GM23338 (cell line): ENCODE data around the gene IFIT1B. TPM values are rescaled to one million over a fixed set of nuclear protein-coding genes. Genes with fewer than 3 reads are reported as not detected.

ENCODE experiments used
- ATAC-seq: fragments of 200-7000 bp; cut with Tn5 transposase; 3 replicates; pipeline ENCODE4 v1.9.1; 2020
- DNase-seq: peaks from one replicate; pipeline ENCODE4 v3.0.0-alpha.2; 2015; ENCODE audit warnings: low spot score
- H2AFZ ChIP-seq: fragments of 200-600 bp; sonication (generic); 2 replicates; pipeline ENCODE4 v1.8.0; 2016; ENCODE audit warnings: antibody characterized with exemption, mild to moderate bottlenecking, moderate library complexity
- H3F3A ChIP-seq: fragments of 200-600 bp; sonication (generic); replicated peaks from 2 replicates; pipeline ENCODE4 v1.8.0; 2017; ENCODE audit warnings: antibody characterized with exemption, mixed run types, low read depth
- H3K27ac ChIP-seq: fragments of 200-600 bp; sonication (generic); 2 replicates; pipeline ENCODE4 v1.6.1; 2016; ENCODE audit warnings: low read depth
- H3K27me3 ChIP-seq: fragments of 200-600 bp; sonication (generic); 2 replicates; pipeline ENCODE4 v1.8.0; 2016; ENCODE audit warnings: mild to moderate bottlenecking, mixed run types, moderate library complexity; ENCODE audit not compliant: insufficient read depth
- H3K36me3 ChIP-seq: fragments of 200-600 bp; sonication (generic); 2 replicates; pipeline ENCODE4 v1.8.0; 2016; ENCODE audit warnings: mild to moderate bottlenecking; ENCODE audit not compliant: insufficient read depth
- H3K4me1 ChIP-seq: fragments of 200-600 bp; sonication (generic); 2 replicates; pipeline ENCODE4 v1.8.0; 2016; ENCODE audit warnings: mild to moderate bottlenecking, moderate library complexity; ENCODE audit not compliant: insufficient read depth
- H3K4me2 ChIP-seq: fragments of 200-600 bp; sonication (generic); 2 replicates; pipeline ENCODE4 v1.7.1; 2017; ENCODE audit warnings: mixed run types
- H3K4me3 ChIP-seq: fragments of 200-600 bp; sonication (generic); 2 replicates; pipeline ENCODE4 v1.6.1; 2016; ENCODE audit warnings: mixed run types
- H3K79me2 ChIP-seq: fragments of 200-600 bp; sonication (generic); replicated peaks from 2 replicates; pipeline ENCODE4 v1.8.0; 2017; ENCODE audit warnings: mild to moderate bottlenecking; ENCODE audit not compliant: insufficient read depth
- H3K9me2 ChIP-seq: fragments of 200-600 bp; sonication (generic); 2 replicates; pipeline ENCODE4 v1.8.0; 2017; ENCODE audit not compliant: insufficient read depth
- H4K20me1 ChIP-seq: fragments of 200-600 bp; sonication (generic); replicated peaks from 2 replicates; pipeline ENCODE4 v1.8.0; 2017; ENCODE audit warnings: mild to moderate bottlenecking; ENCODE audit not compliant: insufficient read depth
- H3K27ac Mint-ChIP-seq: 2 replicates; pipeline ENCODE4 v1.8.0; 2020; ENCODE audit warnings: inconsistent platforms, mild to moderate bottlenecking, moderate library complexity, mixed read lengths
- H3K27me3 Mint-ChIP-seq: 3 replicates; pipeline ENCODE4 v1.8.0; 2022; ENCODE audit warnings: low read depth, mild to moderate bottlenecking, moderate library complexity, mixed read lengths, inconsistent platforms; ENCODE audit not compliant: insufficient read depth, poor library complexity
- H3K36me3 Mint-ChIP-seq: 3 replicates; pipeline ENCODE4 v1.8.0; 2021; ENCODE audit warnings: low read depth, mild to moderate bottlenecking, inconsistent platforms, moderate library complexity, mixed read lengths
- H3K4me1 Mint-ChIP-seq: 3 replicates; pipeline ENCODE4 v1.8.0; 2020; ENCODE audit warnings: mild to moderate bottlenecking, inconsistent platforms, mixed read lengths
- H3K4me3 Mint-ChIP-seq: 3 replicates; pipeline ENCODE4 v1.8.0; 2021; ENCODE audit warnings: moderate library complexity, mild to moderate bottlenecking, inconsistent platforms, mixed read lengths
- H3K9me3 Mint-ChIP-seq: 3 replicates; pipeline ENCODE4 v1.8.0; 2020; ENCODE audit warnings: moderate library complexity, mild to moderate bottlenecking, inconsistent platforms, mixed read lengths
- EZH2 ChIP-seq: fragments of 200-600 bp; sonication (generic); IDR thresholded peaks from one replicate; pipeline ENCODE4 v1.8.0; 2017; ENCODE audit warnings: antibody characterized with exemption, mild to moderate bottlenecking, low read depth; ENCODE audit not compliant: unreplicated experiment
- EZH2phosphoT487 ChIP-seq: fragments of 200-600 bp; sonication (generic); IDR thresholded peaks from one replicate; pipeline ENCODE4 v1.8.1; 2018; ENCODE audit warnings: antibody characterized with exemption; ENCODE audit not compliant: unreplicated experiment
- JUNB ChIP-seq: IDR thresholded peaks from one replicate; pipeline ENCODE4 v1.6.1; 2016; ENCODE audit warnings: antibody characterized with exemption; ENCODE audit not compliant: unreplicated experiment
- POLR2AphosphoS5 ChIP-seq: IDR thresholded peaks from 2 replicates; pipeline ENCODE4 v1.6.1; 2016; ENCODE audit warnings: antibody characterized with exemption, low read depth
- ZNF331 ChIP-seq: fragments of 250-450 bp; sonication (Bioruptor Pico); IDR thresholded peaks from 2 replicates; pipeline ENCODE4 v1.5.0; 2020; ENCODE audit warnings: low read depth, mild to moderate bottlenecking, moderate library complexity
- polyA plus RNA-seq: library from polyadenylated mRNA; unstranded; fragments of >200 nt; fragmentation: Nextera tagmentation; extraction: Ambion mirVana; gene quantifications from 2 replicates; pipeline ENCODE4 v1.2.1, GENCODE V29; 2016
- total RNA-seq: library from RNA; depleted of rRNA; stranded (reverse); fragments of >200 nt; shearing (Covaris generic); gene quantifications from 2 replicates; pipeline ENCODE4 v1.2.3, GENCODE V29; 2014
- TF ChIP-seq, protein P1 (sequence below), 2 experiments: fragments of 200-600 bp in 1 of 2; sonication (generic) in 1 of 2; conservative IDR thresholded peaks; 2 replicates each; pipeline versions ENCODE4 v1.5.1 to v1.6.1; 2016 to 2017; ENCODE audit warnings: antibody characterized with exemption in 2 of 2, low read depth in 2 of 2, mild to moderate bottlenecking in 2 of 2, moderate library complexity in 1 of 2
- TF ChIP-seq, protein P2 (sequence below): IDR thresholded peaks from 2 replicates; pipeline ENCODE4 v1.6.1; 2016; ENCODE audit warnings: antibody characterized with exemption

IFIT1B gene
- total and polyA plus RNA-seq, 2 experiments from 2014 or later: 0.10 TPM; not detected in 1

DNA sequence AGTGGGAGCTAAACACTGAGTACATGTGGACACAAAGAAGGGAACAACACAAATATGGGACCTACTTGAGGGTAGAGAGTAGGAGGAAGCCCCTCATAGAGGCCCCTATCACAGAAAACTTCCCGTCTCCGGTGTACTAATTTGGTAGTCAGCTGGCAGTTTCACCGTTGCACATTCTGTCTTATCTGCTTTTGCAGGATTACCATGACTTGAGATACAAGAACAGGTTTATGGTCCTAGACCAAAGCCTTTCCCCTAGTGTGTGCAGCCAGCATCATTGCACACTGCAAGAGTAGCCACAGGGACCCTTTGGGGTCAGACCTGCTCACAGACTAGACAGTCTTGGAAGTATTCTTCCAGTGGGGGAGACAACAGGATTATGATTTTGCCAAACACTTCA, 5.9 kb upstream of the IFIT1B start (continued):
- TF ChIP-seq, protein P1, sequence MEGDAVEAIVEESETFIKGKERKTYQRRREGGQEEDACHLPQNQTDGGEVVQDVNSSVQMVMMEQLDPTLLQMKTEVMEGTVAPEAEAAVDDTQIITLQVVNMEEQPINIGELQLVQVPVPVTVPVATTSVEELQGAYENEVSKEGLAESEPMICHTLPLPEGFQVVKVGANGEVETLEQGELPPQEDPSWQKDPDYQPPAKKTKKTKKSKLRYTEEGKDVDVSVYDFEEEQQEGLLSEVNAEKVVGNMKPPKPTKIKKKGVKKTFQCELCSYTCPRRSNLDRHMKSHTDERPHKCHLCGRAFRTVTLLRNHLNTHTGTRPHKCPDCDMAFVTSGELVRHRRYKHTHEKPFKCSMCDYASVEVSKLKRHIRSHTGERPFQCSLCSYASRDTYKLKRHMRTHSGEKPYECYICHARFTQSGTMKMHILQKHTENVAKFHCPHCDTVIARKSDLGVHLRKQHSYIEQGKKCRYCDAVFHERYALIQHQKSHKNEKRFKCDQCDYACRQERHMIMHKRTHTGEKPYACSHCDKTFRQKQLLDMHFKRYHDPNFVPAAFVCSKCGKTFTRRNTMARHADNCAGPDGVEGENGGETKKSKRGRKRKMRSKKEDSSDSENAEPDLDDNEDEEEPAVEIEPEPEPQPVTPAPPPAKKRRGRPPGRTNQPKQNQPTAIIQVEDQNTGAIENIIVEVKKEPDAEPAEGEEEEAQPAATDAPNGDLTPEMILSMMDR (conservative IDR thresholded peaks at IDR 0.05; ENCODE audit: low read depth in 2 of 2): no peak
- no peak for TF ChIP-seq EZH2phosphoT487
- no peak for TF ChIP-seq POLR2AphosphoS5
- TF ChIP-seq EZH2: no peak
- TF ChIP-seq, protein P2, sequence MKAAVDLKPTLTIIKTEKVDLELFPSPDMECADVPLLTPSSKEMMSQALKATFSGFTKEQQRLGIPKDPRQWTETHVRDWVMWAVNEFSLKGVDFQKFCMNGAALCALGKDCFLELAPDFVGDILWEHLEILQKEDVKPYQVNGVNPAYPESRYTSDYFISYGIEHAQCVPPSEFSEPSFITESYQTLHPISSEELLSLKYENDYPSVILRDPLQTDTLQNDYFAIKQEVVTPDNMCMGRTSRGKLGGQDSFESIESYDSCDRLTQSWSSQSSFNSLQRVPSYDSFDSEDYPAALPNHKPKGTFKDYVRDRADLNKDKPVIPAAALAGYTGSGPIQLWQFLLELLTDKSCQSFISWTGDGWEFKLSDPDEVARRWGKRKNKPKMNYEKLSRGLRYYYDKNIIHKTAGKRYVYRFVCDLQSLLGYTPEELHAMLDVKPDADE: no peak

DNA sequence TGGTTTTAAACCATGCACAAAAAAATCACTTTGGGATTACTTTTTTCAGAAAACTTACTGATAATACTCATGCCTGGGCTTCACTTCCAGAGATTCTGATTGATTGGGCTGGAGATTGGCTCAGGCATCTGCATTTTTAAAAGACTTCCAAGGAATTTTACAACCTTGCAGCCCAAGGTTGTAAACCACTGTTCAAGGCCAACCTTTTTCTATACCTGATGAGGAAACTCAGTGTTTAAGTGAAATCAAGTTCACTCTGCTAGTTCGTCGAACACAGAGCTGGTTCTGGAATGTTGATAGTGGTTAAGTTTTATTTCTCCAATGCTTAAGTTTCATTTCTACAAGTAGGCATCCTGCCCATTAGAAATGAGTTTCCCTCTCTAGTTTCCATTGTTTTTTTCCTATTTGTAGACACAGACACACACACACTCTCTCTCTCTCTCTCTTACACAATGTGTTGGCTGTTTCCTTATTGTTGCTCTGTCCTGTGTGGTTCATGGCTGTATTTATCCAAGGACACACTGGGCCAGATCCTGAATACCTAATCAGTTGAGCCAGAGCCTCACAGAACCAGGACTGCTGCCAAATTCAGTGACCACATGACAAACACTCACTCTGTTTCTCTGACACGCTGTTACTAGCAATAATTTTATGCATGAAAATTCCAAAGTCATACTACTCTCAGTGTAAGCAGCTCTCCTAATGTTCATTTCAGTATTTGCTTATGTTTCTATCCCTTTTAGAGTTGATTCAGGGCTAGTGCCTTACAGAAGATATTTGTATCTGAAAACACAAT, 3.7 kb upstream of the IFIT1B start:
- no peak for DNase-seq

More for the DNA sequence above, 3.7 kb upstream of the IFIT1B start:
- Mint-ChIP-seq H3K36me3 (no peaks in the 10 kb centered on the region), H3K27ac (no peak overlapping the region), H3K9me3 (no peaks in the 10 kb centered on the region; the same call in 2 of the 3 replicates), H3K4me1 (peaks cover 15% of the 10 kb centered on the region), H3K27me3 (no peaks in the 10 kb centered on the region), H3K4me3 (no peak overlapping the region)
- Histone ChIP-seq H3K27me3 (no peaks in the 10 kb centered on the region), H3K79me2 (no peaks in the 10 kb centered on the region), H3K4me1 (peaks cover 5% of the 10 kb centered on the region; the same call in 1 of the 2 replicates), H3K4me2 (no peak overlapping the region), H3F3A (no peaks in the 10 kb centered on the region), H3K4me3 (no peak overlapping the region), H2AFZ (no peak overlapping the region), H4K20me1 (no peaks in the 10 kb centered on the region), H3K36me3 (no peaks in the 10 kb centered on the region), H3K27ac (no peak overlapping the region), H3K9me2 (no peaks in the 10 kb centered on the region; the same call in 1 of the 2 replicates)
- TF ChIP-seq, protein P1 (conservative IDR thresholded peaks at IDR 0.05; ENCODE audit: low read depth in 2 of 2): no peak
- TF ChIP-seq ZNF331 (no peak), JUNB (no peak)
- ATAC-seq: no peak
